Skeletal muscle tissue (tissue), 4 donors: Measurements from ENCODE around the gene IZUMO4. TPM values are rescaled to one million over a fixed set of nuclear protein-coding genes. Genes with fewer than 3 reads are reported as not detected.

Source experiments
- H3K27ac ChIP-seq: one replicate; pipeline ENCODE4 v1.7.0; 2013; ENCODE audit warnings: mild to moderate bottlenecking, low read depth, low read length, inconsistent platforms
- H3K27me3 ChIP-seq, 3 donors: one replicate each; pipeline ENCODE4 v1.7.0; 2013; ENCODE audit warnings: low read length in 3 of 3; ENCODE audit not compliant: control insufficient read depth in 3 of 3, insufficient read depth in 3 of 3
- H3K36me3 ChIP-seq, 3 donors: one replicate each; pipeline ENCODE4 v1.7.0; 2013; ENCODE audit warnings: low read length in 3 of 3; ENCODE audit not compliant: control insufficient read depth in 3 of 3, insufficient read depth in 3 of 3
- H3K4me1 ChIP-seq, 3 donors: one replicate each; pipeline ENCODE4 v1.7.0; 2013; ENCODE audit warnings: low read length in 3 of 3, mild to moderate bottlenecking in 3 of 3; ENCODE audit not compliant: control insufficient read depth in 3 of 3, insufficient read depth in 3 of 3
- H3K4me3 ChIP-seq, 3 donors: one replicate each; pipeline ENCODE4 v1.7.0; 2013; ENCODE audit warnings: low read length in 3 of 3
- H3K9ac ChIP-seq, 3 donors: one replicate each; pipeline ENCODE4 v1.7.0; 2013; ENCODE audit warnings: low read length in 3 of 3, mild to moderate bottlenecking in 3 of 3, moderate library complexity in 2 of 3, low read depth in 1 of 3
- H3K9me3 ChIP-seq, 3 donors: one replicate each; pipeline ENCODE4 v1.7.0; 2013; ENCODE audit warnings: low read length in 3 of 3; ENCODE audit not compliant: control insufficient read depth in 3 of 3
- total RNA-seq: library from RNA; depleted of rRNA; stranded (reverse); fragments of >200 nt; gene quantifications from one replicate; pipeline ENCODE4 v1.2.3, GENCODE V29; 2014
- donor health status: Osteomylitis.

The IZUMO4 gene
- total RNA-seq, 1 donor from 2014 or later: 2.1 TPM

GRCh38 chr19:2070986-2071673 is 25.6 kb upstream of the IZUMO4 start:
- Histone ChIP-seq H3K36me3 (peaks cover 20 to 24% (median 22%) of the 10 kb centered on the region in 3 donors), H3K4me1 (peaks cover 6 to 10% (median 6%) of the 10 kb centered on the region in 3 donors), H3K4me3 (no peak overlapping the region), H3K9ac (no peak overlapping the region), H3K27ac (no peak overlapping the region), H3K27me3 (no peaks in the 10 kb centered on the region), H3K9me3 (no peaks in the 10 kb centered on the region)

GRCh38 chr19:2072757-2073551 is 23.8 kb upstream of the IZUMO4 start:
- Histone ChIP-seq H3K4me3 (no peak overlapping the region), H3K4me1 (peaks cover 6 to 10% (median 6%) of the 10 kb centered on the region in 3 donors), H3K9me3 (no peaks in the 10 kb centered on the region), H3K9ac (no peak overlapping the region), H3K36me3 (peaks cover 31 to 36% (median 33%) of the 10 kb centered on the region in 3 donors), H3K27ac (no peak overlapping the region), H3K27me3 (no peaks in the 10 kb centered on the region)

GRCh38 chr19:2076526-2076944 is 20.2 kb upstream of the IZUMO4 start:
- no peak overlapping the region for H3K9ac ChIP-seq
- H3K4me3 ChIP-seq: no peak overlapping the region
- H3K27ac ChIP-seq: no peak overlapping the region
- no peaks in the 10 kb centered on the region for H3K4me1 ChIP-seq
- peaks cover 31 to 48% (median 45%) of the 10 kb centered on the region in 3 donors for H3K36me3 ChIP-seq
- no peaks in the 10 kb centered on the region for H3K9me3 ChIP-seq
- H3K27me3 ChIP-seq: no peaks in the 10 kb centered on the region

GRCh38 chr19:2077398-2077797 is 19.3 kb upstream of the IZUMO4 start:
- H3K9me3 ChIP-seq: no peaks in the 10 kb centered on the region
- peaks cover 29 to 47% (median 43%) of the 10 kb centered on the region in 3 donors for H3K36me3 ChIP-seq
- H3K4me1 ChIP-seq: peaks cover 0 to 3% (median 0%) of the 10 kb centered on the region in 3 donors
- H3K4me3 ChIP-seq: no peak overlapping the region
- H3K9ac ChIP-seq: no peak overlapping the region
- H3K27me3 ChIP-seq: no peaks in the 10 kb centered on the region
- no peak overlapping the region for H3K27ac ChIP-seq

GRCh38 chr19:2077833-2078619 is 18.7 kb upstream of the IZUMO4 start:
- H3K36me3 ChIP-seq: peaks cover 26 to 42% (median 37%) of the 10 kb centered on the region in 3 donors

GRCh38 chr19:2079076-2079864 is 17.4 kb upstream of the IZUMO4 start:
- Histone ChIP-seq H3K9ac (no peak overlapping the region), H3K36me3 (peaks cover 26 to 37% (median 35%) of the 10 kb centered on the region in 3 donors), H3K27me3 (no peaks in the 10 kb centered on the region), H3K4me1 (peaks cover 0 to 9% (median 5%) of the 10 kb centered on the region in 3 donors), H3K4me3 (no peak overlapping the region), H3K27ac (no peak overlapping the region), H3K9me3 (no peaks in the 10 kb centered on the region)

More at GRCh38 chr19:2077833-2078619, 18.7 kb upstream of the IZUMO4 start:
- H3K27ac ChIP-seq: no peak overlapping the region
- no peaks in the 10 kb centered on the region for H3K27me3 ChIP-seq
- H3K4me1 ChIP-seq: peaks cover 0 to 4% (median 0%) of the 10 kb centered on the region in 3 donors
- H3K4me3 ChIP-seq: no peak overlapping the region
- H3K9ac ChIP-seq: no peak overlapping the region
- H3K9me3 ChIP-seq: no peaks in the 10 kb centered on the region

- Histone ChIP-seq H3K4me1 (peaks cover 0 to 9% (median 5%) of the 10 kb centered on the region in 3 donors), H3K27ac (no peak overlapping the region), H3K9ac (no peak overlapping the region), H3K36me3 (peaks cover 26 to 38% (median 35%) of the 10 kb centered on the region in 3 donors), H3K27me3 (no peaks in the 10 kb centered on the region), H3K4me3 (no peak overlapping the region), H3K9me3 (no peaks in the 10 kb centered on the region)
These were observed 16.8 kb upstream of the IZUMO4 start for GRCh38 chr19:2079865-2080301.

- H3K4me3 ChIP-seq: no peak overlapping the region
- H3K9me3 ChIP-seq: no peaks in the 10 kb centered on the region
- H3K27me3 ChIP-seq: no peaks in the 10 kb centered on the region
- peaks cover 0 to 9% (median 5%) of the 10 kb centered on the region in 3 donors for H3K4me1 ChIP-seq
- no peak overlapping the region for H3K27ac ChIP-seq
- H3K36me3 ChIP-seq: peaks cover 21 to 38% (median 33%) of the 10 kb centered on the region in 3 donors
- H3K9ac ChIP-seq: no peak overlapping the region
These were observed 16.3 kb upstream of the IZUMO4 start for GRCh38 chr19:2080336-2080988.
